CD4-positive, alpha-beta T cell (primary cell): Measurements from ENCODE around the gene SNED1. TPM values are rescaled to one million over a fixed set of nuclear protein-coding genes. Genes with fewer than 3 reads are reported as not detected.

Experiments
- ATAC-seq: fragments of 200-7000 bp; cut with Tn5 transposase; one replicate; pipeline ENCODE4 v1.10.0; 2022; ENCODE audit warnings: mild to moderate bottlenecking; ENCODE audit not compliant: poor library complexity
- CTCF ChIA-PET: fragments of 350-600 bp; sonication (Branson Sonifier 250); formaldehyde crosslinking; loops from one replicate; lab custom pipeline; 2021; ENCODE audit warnings: antibody characterized with exemption, inconsistent platforms; lab: Charles Lee
- POLR2A ChIA-PET: fragments of 350-600 bp; sonication (Branson Sonifier 250); formaldehyde crosslinking; loops from one replicate; lab custom pipeline; 2021; ENCODE audit warnings: antibody characterized with exemption, inconsistent platforms; lab: Charles Lee
- DNase-seq, 14 experiments: peaks; one replicate each; pipeline ENCODE4 v3.0.0-alpha.2; 2013 to 2020; ENCODE audit warnings: mixed read lengths in 2 of 14
- H3K27ac ChIP-seq, 2 donors: one replicate each; pipeline versions ENCODE4 v1.5.1 to v1.7.0; 2013; ENCODE audit warnings: low read length in 2 of 2, low read depth in 1 of 2, mild to moderate bottlenecking in 1 of 2
- H3K27me3 ChIP-seq, 2 experiments: 1 replicate in 1 of 2; 2 replicates in 1 of 2; pipeline versions ENCODE4 v1.6.1 to v1.7.0; 2013; ENCODE audit warnings: low read length in 2 of 2, control low read depth in 1 of 2, mild to moderate bottlenecking in 1 of 2, moderate library complexity in 1 of 2; ENCODE audit not compliant: insufficient read depth in 2 of 2, control insufficient read depth in 1 of 2
- H3K36me3 ChIP-seq: one replicate; pipeline ENCODE4 v1.6.1; 2013; ENCODE audit warnings: low read length, control low read depth; ENCODE audit not compliant: insufficient read depth
- H3K4me1 ChIP-seq: one replicate; pipeline ENCODE4 v1.6.1; 2013; ENCODE audit warnings: low read length, control low read depth; ENCODE audit not compliant: insufficient read depth
- H3K4me3 ChIP-seq: one replicate; pipeline ENCODE4 v1.5.1; 2013; ENCODE audit warnings: mild to moderate bottlenecking, low read length, moderate library complexity
- H3K9me3 ChIP-seq, 2 experiments: 1 replicate in 1 of 2; 2 replicates in 1 of 2; pipeline versions ENCODE4 v1.6.1 to v1.7.0; 2013; ENCODE audit warnings: low read length in 2 of 2, mild to moderate bottlenecking in 2 of 2, control low read depth in 1 of 2, moderate library complexity in 1 of 2; ENCODE audit not compliant: control insufficient read depth in 1 of 2, insufficient read depth in 1 of 2
- H3K27ac Mint-ChIP-seq: one replicate; pipeline ENCODE4 v1.8.0; 2020; ENCODE audit warnings: mixed read lengths
- H3K27me3 Mint-ChIP-seq: one replicate; pipeline ENCODE4 v1.8.0; 2021; ENCODE audit warnings: mixed read lengths
- H3K36me3 Mint-ChIP-seq: one replicate; pipeline ENCODE4 v1.8.0; 2021; ENCODE audit warnings: low read depth, mixed read lengths
- H3K4me1 Mint-ChIP-seq: one replicate; pipeline ENCODE4 v1.8.0; 2021; ENCODE audit warnings: low read depth, mixed read lengths
- H3K4me3 Mint-ChIP-seq: one replicate; pipeline ENCODE4 v1.8.0; 2020; ENCODE audit warnings: mild to moderate bottlenecking, mixed read lengths
- H3K9me3 Mint-ChIP-seq: one replicate; pipeline ENCODE4 v1.8.0; 2020; ENCODE audit warnings: mixed read lengths
- CTCF ChIP-seq: fragments of 200-600 bp; IDR thresholded peaks from one replicate; pipeline ENCODE4 v1.8.0; 2022; ENCODE audit warnings: antibody characterized with exemption, mild to moderate bottlenecking
- intact Hi-C, 2 experiments: fragments of 100-400 bp; cut with DNase I in 1 of 2; cut with micrococcal nuclease in 1 of 2; formaldehyde crosslinking; loops; one replicate each; pipeline versions ENCODE4 v1.15.1 to v1.9.0; 2023 to 2025; cut with DNase I, micrococcal nuclease
- total RNA-seq, 174 experiments: library from RNA in 2 of 174; stranded (reverse) in 2 of 174; gene quantifications; one replicate each; pipeline ENCODE4 v1.2.3 and lab custom pipeline; 2021 to 2026

The SNED1 gene
- total RNA-seq, 2 experiments from 2014 or later = 42.0 to 42.7 TPM

GRCh38 chr2:241081643-241082340, 83.4 kb downstream of the SNED1 start:
- H3K9me3 Mint-ChIP-seq = no peaks in the 10 kb centered on the region
- Histone ChIP-seq H3K4me3 (no peak overlapping the region), H3K36me3 (peaks cover 13% of the 10 kb centered on the region), H3K4me1 (peaks cover 11% of the 10 kb centered on the region), H3K27me3 (no peaks in the 10 kb centered on the region), H3K9me3 (peaks cover 0 to 7% of the 10 kb centered on the region in 2 experiments), H3K27ac (no peak overlapping the region)
- peaks cover 6% of the 10 kb centered on the region for H3K4me1 Mint-ChIP-seq
- H3K27ac Mint-ChIP-seq = peak overlapping the region; percentile 52
- ChIA-PET CTCF (no interaction called here), POLR2A (interaction anchor here (1.0 to 1.6 kb wide), 2 partner anchors 20 to 26 kb away, joined by 3 to 4 read pairs; partner anchors contain the start of gene MTERF4)
- H3K4me3 Mint-ChIP-seq = no peak overlapping the region
- TF ChIP-seq CTCF = no peak
- DNase-seq (peak in 1 of 14 experiments; percentile 24), ATAC-seq (no peak)
- intact Hi-C loops = loop anchor here in 1 of 2 experiments (10.0 kb wide), 1 partner anchor 133 kb away; no protein-coding TSS in a partner anchor
- H3K36me3 Mint-ChIP-seq = peaks cover 30% of the 10 kb centered on the region
- no peaks in the 10 kb centered on the region for H3K27me3 Mint-ChIP-seq

GRCh38 chr2:241082341-241083090, 84.1 kb downstream of the SNED1 start:
- Mint-ChIP-seq H3K36me3 (peaks cover 37% of the 10 kb centered on the region), H3K27ac (no peak overlapping the region), H3K9me3 (no peaks in the 10 kb centered on the region), H3K4me3 (no peak overlapping the region), H3K4me1 (peaks cover 6% of the 10 kb centered on the region), H3K27me3 (no peaks in the 10 kb centered on the region)
- ChIA-PET POLR2A (interaction anchor here (1.0 to 1.6 kb wide), 2 partner anchors 19 to 25 kb away, joined by 3 to 4 read pairs; partner anchors contain the start of gene MTERF4), CTCF (interaction anchor here (1.4 kb wide), 1 partner anchor 68 kb away, joined by 3 read pairs; the partner anchor contains the start of gene PPP1R7)
- DNase-seq (no peak), ATAC-seq (no peak)
- no peak overlapping the region for H3K4me3 ChIP-seq
- H3K27ac ChIP-seq = no peak overlapping the region
- no peak for TF ChIP-seq CTCF
- H3K36me3 ChIP-seq = peaks cover 20% of the 10 kb centered on the region
- intact Hi-C loops = loop anchor here in 1 of 2 experiments (10.0 kb wide), 1 partner anchor 132 kb away; no protein-coding TSS in a partner anchor
- no peaks in the 10 kb centered on the region for H3K27me3 ChIP-seq
- peaks cover 11% of the 10 kb centered on the region for H3K4me1 ChIP-seq
- H3K9me3 ChIP-seq = peaks cover 0 to 7% of the 10 kb centered on the region in 2 experiments

GRCh38 chr2:241083091-241083415, 84.6 kb downstream of the SNED1 start:
- no peak overlapping the region for H3K27ac ChIP-seq
- no peak for TF ChIP-seq CTCF
- Mint-ChIP-seq H3K36me3 (peaks cover 43% of the 10 kb centered on the region), H3K9me3 (no peaks in the 10 kb centered on the region), H3K27ac (no peak overlapping the region), H3K4me3 (no peak overlapping the region), H3K27me3 (no peaks in the 10 kb centered on the region), H3K4me1 (peaks cover 6% of the 10 kb centered on the region)
- DNase-seq (no peak), ATAC-seq (no peak)
- POLR2A ChIA-PET = interaction anchor here (1.3 to 1.6 kb wide), 2 partner anchors 19 to 25 kb away, joined by 3 to 4 read pairs; partner anchors contain the start of gene MTERF4
- no peaks in the 10 kb centered on the region for H3K27me3 ChIP-seq
- no peak overlapping the region for H3K4me3 ChIP-seq
- H3K9me3 ChIP-seq = peaks cover 0 to 7% of the 10 kb centered on the region in 2 experiments
- H3K36me3 ChIP-seq = peaks cover 26% of the 10 kb centered on the region
- CTCF ChIA-PET = interaction anchor here (1.4 kb wide), 1 partner anchor 67 kb away, joined by 3 read pairs; the partner anchor contains the start of gene PPP1R7
- intact Hi-C loops = loop anchor here in 1 of 2 experiments (10.0 kb wide), 1 partner anchor 132 kb away; no protein-coding TSS in a partner anchor
- peaks cover 11% of the 10 kb centered on the region for H3K4me1 ChIP-seq
